ENCODE data around the gene ZNF555. TPM values are rescaled to one million over a fixed set of nuclear protein-coding genes. Genes with fewer than 3 reads are reported as not detected.

The ZNF555 gene
- total and polyA plus RNA-seq, 10 of the 15 experiments (the other 5 are each of a cell fraction or from before 2014, with no cell fraction given), result 0.58 to 1.9 (median 1.2) TPM

- peak; percentile 78 for TF ChIP-seq RUNX3 (IDR thresholded peaks at IDR 0.05; ENCODE audit: low read length)
- TF ChIP-seq IRF4 (IDR thresholded peaks at IDR 0.05; ENCODE audit: low read depth, low read length), result no peak
- TF ChIP-seq, protein P1, sequence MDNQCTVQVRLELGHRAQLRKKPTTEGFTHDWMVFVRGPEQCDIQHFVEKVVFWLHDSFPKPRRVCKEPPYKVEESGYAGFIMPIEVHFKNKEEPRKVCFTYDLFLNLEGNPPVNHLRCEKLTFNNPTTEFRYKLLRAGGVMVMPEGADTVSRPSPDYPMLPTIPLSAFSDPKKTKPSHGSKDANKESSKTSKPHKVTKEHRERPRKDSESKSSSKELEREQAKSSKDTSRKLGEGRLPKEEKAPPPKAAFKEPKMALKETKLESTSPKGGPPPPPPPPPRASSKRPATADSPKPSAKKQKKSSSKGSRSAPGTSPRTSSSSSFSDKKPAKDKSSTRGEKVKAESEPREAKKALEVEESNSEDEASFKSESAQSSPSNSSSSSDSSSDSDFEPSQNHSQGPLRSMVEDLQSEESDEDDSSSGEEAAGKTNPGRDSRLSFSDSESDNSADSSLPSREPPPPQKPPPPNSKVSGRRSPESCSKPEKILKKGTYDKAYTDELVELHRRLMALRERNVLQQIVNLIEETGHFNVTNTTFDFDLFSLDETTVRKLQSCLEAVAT (IDR thresholded peaks at IDR 0.05), result peak; percentile 79; the same call in 1 of the 2 replicates
- no peak for TF ChIP-seq GABPA (IDR thresholded peaks at IDR 0.05; ENCODE audit: low read depth)
- no peak for TF ChIP-seq ASH2L (IDR thresholded peaks at IDR 0.05; ENCODE audit: borderline replicate concordance, low read depth)
- TF ChIP-seq, protein P2, sequence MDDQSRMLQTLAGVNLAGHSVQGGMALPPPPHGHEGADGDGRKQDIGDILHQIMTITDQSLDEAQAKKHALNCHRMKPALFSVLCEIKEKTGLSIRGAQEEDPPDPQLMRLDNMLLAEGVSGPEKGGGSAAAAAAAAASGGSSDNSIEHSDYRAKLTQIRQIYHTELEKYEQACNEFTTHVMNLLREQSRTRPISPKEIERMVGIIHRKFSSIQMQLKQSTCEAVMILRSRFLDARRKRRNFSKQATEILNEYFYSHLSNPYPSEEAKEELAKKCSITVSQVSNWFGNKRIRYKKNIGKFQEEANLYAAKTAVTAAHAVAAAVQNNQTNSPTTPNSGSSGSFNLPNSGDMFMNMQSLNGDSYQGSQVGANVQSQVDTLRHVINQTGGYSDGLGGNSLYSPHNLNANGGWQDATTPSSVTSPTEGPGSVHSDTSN (IDR thresholded peaks at IDR 0.05; ENCODE audit: insufficient replicate concordance, low read depth, low read length), result no peak
- TF ChIP-seq SUZ12 (IDR thresholded peaks at IDR 0.05; ENCODE audit: unreplicated experiment), result no peak
- TF ChIP-seq ZNF207 (IDR thresholded peaks at IDR 0.05; ENCODE audit: borderline replicate concordance), result no peak
- peak in 1 of 2 experiments; percentile 64; a peak in 3 of 4 replicates for TF ChIP-seq IKZF2 (IDR thresholded peaks at IDR 0.05)
- TF ChIP-seq IRF3 (IDR thresholded peaks at IDR 0.05), result no peak
- no peak for TF ChIP-seq EP300 (IDR thresholded peaks at IDR 0.05; ENCODE audit: borderline replicate concordance in 1 of 2, control insufficient read depth in 1 of 2, low read depth in 2 of 2, low read length in 2 of 2)
- TF ChIP-seq CHD4 (IDR thresholded peaks at IDR 0.05), result no peak
- TF ChIP-seq YBX1 (IDR thresholded peaks at IDR 0.05), result no peak
- no peak for TF ChIP-seq RB1 (IDR thresholded peaks at IDR 0.05; ENCODE audit: borderline replicate concordance)
- no peak for TF ChIP-seq NR2F1 (conservative IDR thresholded peaks at IDR 0.05)
- TF ChIP-seq CBX3 (IDR thresholded peaks at IDR 0.05; ENCODE audit: borderline replicate concordance, low read depth), result no peak
- no peak for TF ChIP-seq CBX5 (IDR thresholded peaks at IDR 0.05; ENCODE audit: low read depth)
- TF ChIP-seq KDM1A (IDR thresholded peaks at IDR 0.05; ENCODE audit: borderline replicate concordance), result no peak
- no peak for TF ChIP-seq EGR1 (IDR thresholded peaks at IDR 0.05; ENCODE audit: borderline replicate concordance in 1 of 2, low read depth in 2 of 2, low read length in 2 of 2)
- TF ChIP-seq BMI1 (IDR thresholded peaks at IDR 0.05; ENCODE audit: borderline replicate concordance), result no peak
- no peak for TF ChIP-seq PAX8 (IDR thresholded peaks at IDR 0.05)
- TF ChIP-seq RCOR1 (conservative IDR thresholded peaks at IDR 0.05; ENCODE audit: low read depth, low read length), result no peak
- no peak for TF ChIP-seq RAD21 (IDR thresholded peaks at IDR 0.05; ENCODE audit: insufficient read depth, low read depth, low read length)
- peak in 1 of 2 experiments; percentile 40; a peak in 1 of 4 replicates for TF ChIP-seq BHLHE40 (IDR thresholded peaks at IDR 0.05; ENCODE audit: borderline replicate concordance in 1 of 2, low read depth in 2 of 2, low read length in 1 of 2)
- no peak for TF ChIP-seq PAX5 (IDR thresholded peaks at IDR 0.05; ENCODE audit: borderline replicate concordance, low read depth, low read length)
Measured at GRCh38 chr19:2856457-2857050, 15.3 kb downstream of the ZNF555 start (continued).
